SK-N-SH treated with all-trans-retinoic acid at 6 μM for 48 hours (cell line): ENCODE measurements around the gene KREMEN2.

Experiments
- PPARA ChIP-seq: fragments of 250-450 bp; sonication (Bioruptor Pico); IDR thresholded peaks from 2 replicates; pipeline ENCODE4 v1.5.0; 2020; ENCODE audit warnings: mild to moderate bottlenecking, borderline replicate concordance
- TOX ChIP-seq: fragments of 250-450 bp; sonication (Bioruptor Pico); IDR thresholded peaks from 2 replicates; pipeline ENCODE4 v1.8.0; 2021; ENCODE audit warnings: mild to moderate bottlenecking, moderate library complexity, borderline replicate concordance
- ZFP3 ChIP-seq: fragments of 250-450 bp; sonication (Bioruptor Pico); IDR thresholded peaks from 2 replicates; pipeline ENCODE4 v1.5.0; 2020; ENCODE audit warnings: mild to moderate bottlenecking, moderate library complexity
- ZNF565 ChIP-seq: fragments of 450-650 bp; formaldehyde crosslinking; conservative IDR thresholded peaks from 2 replicates; pipeline ENCODE4 v1.5.0; 2020; ENCODE audit warnings: low read depth, mild to moderate bottlenecking, moderate library complexity
- TF ChIP-seq, protein P1 (sequence below): fragments of 250-450 bp; sonication (Bioruptor Pico); IDR thresholded peaks from 2 replicates; pipeline ENCODE4 v1.5.1; 2020; ENCODE audit warnings: low read depth, mild to moderate bottlenecking, moderate library complexity
- TF ChIP-seq, protein P2 (sequence below): fragments of 250-450 bp; sonication (Bioruptor Pico); IDR thresholded peaks from 2 replicates; pipeline ENCODE4 v1.5.1; 2021; ENCODE audit warnings: mild to moderate bottlenecking, moderate library complexity
- TF ChIP-seq, protein P3 (sequence below): fragments of 250-450 bp; sonication (Bioruptor Pico); IDR thresholded peaks from 2 replicates; pipeline ENCODE4 v1.5.0; 2020; ENCODE audit warnings: mild to moderate bottlenecking, moderate library complexity

DNA sequence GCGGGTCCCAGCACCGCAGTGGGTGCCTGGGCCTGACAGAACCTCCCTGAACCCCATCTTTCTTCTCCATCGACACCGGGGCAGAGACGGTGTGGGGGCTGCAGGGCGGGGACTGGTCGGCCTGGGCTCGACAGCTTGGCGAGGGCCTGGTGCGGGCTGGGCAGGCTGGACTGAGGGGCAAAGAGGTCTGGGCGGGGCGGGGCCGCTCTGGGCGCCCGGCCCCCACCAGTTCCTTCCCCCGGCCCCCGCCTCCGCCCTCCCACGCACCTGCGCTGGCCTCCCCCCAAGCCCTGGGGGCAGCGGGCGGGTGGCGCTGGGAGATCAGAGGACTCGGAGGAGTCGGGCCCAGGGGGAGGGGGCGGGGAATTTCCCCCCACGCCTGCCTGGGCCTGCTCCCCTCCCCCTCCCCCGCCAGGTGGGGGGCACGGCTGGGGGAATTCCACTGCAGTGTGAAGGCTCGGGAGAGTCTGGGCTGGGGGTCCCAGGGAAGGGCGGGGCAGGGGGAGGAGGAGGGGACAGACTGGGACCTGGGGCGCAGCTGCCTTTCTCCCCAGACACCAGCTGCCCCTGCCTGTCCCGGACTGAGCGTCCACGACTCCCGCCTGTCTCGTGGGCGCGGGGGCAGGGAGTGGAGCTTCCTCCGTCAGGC, 877 bp upstream of the KREMEN2 start:
- TF ChIP-seq, protein P1, sequence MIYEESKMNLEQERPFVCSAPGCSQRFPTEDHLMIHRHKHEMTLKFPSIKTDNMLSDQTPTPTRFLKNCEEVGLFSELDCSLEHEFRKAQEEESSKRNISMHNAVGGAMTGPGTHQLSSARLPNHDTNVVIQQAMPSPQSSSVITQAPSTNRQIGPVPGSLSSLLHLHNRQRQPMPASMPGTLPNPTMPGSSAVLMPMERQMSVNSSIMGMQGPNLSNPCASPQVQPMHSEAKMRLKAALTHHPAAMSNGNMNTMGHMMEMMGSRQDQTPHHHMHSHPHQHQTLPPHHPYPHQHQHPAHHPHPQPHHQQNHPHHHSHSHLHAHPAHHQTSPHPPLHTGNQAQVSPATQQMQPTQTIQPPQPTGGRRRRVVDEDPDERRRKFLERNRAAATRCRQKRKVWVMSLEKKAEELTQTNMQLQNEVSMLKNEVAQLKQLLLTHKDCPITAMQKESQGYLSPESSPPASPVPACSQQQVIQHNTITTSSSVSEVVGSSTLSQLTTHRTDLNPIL (CRISPR knock-in tag): no peak
- TF ChIP-seq, protein P2, sequence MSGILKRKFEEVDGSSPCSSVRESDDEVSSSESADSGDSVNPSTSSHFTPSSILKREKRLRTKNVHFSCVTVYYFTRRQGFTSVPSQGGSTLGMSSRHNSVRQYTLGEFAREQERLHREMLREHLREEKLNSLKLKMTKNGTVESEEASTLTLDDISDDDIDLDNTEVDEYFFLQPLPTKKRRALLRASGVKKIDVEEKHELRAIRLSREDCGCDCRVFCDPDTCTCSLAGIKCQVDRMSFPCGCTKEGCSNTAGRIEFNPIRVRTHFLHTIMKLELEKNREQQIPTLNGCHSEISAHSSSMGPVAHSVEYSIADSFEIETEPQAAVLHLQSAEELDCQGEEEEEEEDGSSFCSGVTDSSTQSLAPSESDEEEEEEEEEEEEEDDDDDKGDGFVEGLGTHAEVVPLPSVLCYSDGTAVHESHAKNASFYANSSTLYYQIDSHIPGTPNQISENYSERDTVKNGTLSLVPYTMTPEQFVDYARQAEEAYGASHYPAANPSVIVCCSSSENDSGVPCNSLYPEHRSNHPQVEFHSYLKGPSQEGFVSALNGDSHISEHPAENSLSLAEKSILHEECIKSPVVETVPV (CRISPR knock-in tag): no peak
- TF ChIP-seq, protein P3, sequence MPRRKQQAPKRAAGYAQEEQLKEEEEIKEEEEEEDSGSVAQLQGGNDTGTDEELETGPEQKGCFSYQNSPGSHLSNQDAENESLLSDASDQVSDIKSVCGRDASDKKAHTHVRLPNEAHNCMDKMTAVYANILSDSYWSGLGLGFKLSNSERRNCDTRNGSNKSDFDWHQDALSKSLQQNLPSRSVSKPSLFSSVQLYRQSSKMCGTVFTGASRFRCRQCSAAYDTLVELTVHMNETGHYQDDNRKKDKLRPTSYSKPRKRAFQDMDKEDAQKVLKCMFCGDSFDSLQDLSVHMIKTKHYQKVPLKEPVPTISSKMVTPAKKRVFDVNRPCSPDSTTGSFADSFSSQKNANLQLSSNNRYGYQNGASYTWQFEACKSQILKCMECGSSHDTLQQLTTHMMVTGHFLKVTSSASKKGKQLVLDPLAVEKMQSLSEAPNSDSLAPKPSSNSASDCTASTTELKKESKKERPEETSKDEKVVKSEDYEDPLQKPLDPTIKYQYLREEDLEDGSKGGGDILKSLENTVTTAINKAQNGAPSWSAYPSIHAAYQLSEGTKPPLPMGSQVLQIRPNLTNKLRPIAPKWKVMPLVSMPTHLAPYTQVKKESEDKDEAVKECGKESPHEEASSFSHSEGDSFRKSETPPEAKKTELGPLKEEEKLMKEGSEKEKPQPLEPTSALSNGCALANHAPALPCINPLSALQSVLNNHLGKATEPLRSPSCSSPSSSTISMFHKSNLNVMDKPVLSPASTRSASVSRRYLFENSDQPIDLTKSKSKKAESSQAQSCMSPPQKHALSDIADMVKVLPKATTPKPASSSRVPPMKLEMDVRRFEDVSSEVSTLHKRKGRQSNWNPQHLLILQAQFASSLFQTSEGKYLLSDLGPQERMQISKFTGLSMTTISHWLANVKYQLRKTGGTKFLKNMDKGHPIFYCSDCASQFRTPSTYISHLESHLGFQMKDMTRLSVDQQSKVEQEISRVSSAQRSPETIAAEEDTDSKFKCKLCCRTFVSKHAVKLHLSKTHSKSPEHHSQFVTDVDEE (CRISPR knock-in tag): no peak
- TF ChIP-seq ZFP3 (CRISPR knock-in tag) (no peak), PPARA (CRISPR knock-in tag) (no peak), ZNF565 (no peak), TOX (CRISPR knock-in tag) (no peak)
